HCT116 (cell line): Measurements from ENCODE around the gene DMXL2.

Experiments used
- ELF1 ChIP-seq: IDR thresholded peaks from 2 replicates; pipeline ENCODE4 v1.6.1; 2012; ENCODE audit warnings: low read depth, borderline replicate concordance
- EZH2 ChIP-seq: fragments of 200-600 bp; sonication (generic); IDR thresholded peaks from 2 replicates; pipeline ENCODE4 v1.6.1; 2017; ENCODE audit warnings: antibody characterized with exemption, mixed run types
- POLR2A ChIP-seq: IDR thresholded peaks from 2 replicates; pipeline ENCODE4 v1.7.0; 2011; ENCODE audit warnings: borderline replicate concordance; ENCODE audit not compliant: insufficient read depth, insufficient read length; ENCODE audit errors: extremely low read depth
- POLR2AphosphoS5 ChIP-seq: IDR thresholded peaks from 2 replicates; pipeline ENCODE4 v1.6.1; 2011; ENCODE audit warnings: mild to moderate bottlenecking, low read depth, low read length, moderate library complexity
- SP1 ChIP-seq: IDR thresholded peaks from 2 replicates; pipeline ENCODE4 v1.6.1; 2012; ENCODE audit warnings: low read depth
- TCF7L2 ChIP-seq: IDR thresholded peaks from 2 replicates; pipeline ENCODE4 v1.7.0; 2011; ENCODE audit warnings: borderline replicate concordance, inconsistent platforms; ENCODE audit not compliant: insufficient read depth, insufficient read length; ENCODE audit errors: extremely low read depth
- YY1 ChIP-seq: IDR thresholded peaks from 2 replicates; pipeline ENCODE4 v1.6.1; 2011; ENCODE audit warnings: low read length, low read depth, moderate library complexity, mild to moderate bottlenecking; ENCODE audit not compliant: insufficient replicate concordance; ENCODE audit errors: extremely low read depth
- ZFX ChIP-seq: fragments of 450-650 bp; IDR thresholded peaks from 2 replicates; pipeline ENCODE4 v1.6.1; 2017
- TF ChIP-seq, protein P1 (sequence below), 3 experiments: fragments of 200-600 bp in 1 of 3; sonication (generic) in 1 of 3; IDR thresholded peaks in 2 of 3; conservative IDR thresholded peaks in 1 of 3; 2 replicates each; pipeline ENCODE4 v1.5.1; 2012 to 2017; ENCODE audit warnings: low read depth in 2 of 3, low read length in 2 of 3, antibody characterized with exemption in 1 of 3, borderline replicate concordance in 1 of 3, control low read depth in 1 of 3, mild to moderate bottlenecking in 1 of 3, mixed read lengths in 1 of 3, mixed run types in 1 of 3, moderate library complexity in 1 of 3; ENCODE audit not compliant: insufficient read depth in 1 of 3
- TF ChIP-seq, protein P2 (sequence below): IDR thresholded peaks from 2 replicates; pipeline ENCODE4 v1.6.1; 2012; ENCODE audit warnings: low read depth

DNA sequence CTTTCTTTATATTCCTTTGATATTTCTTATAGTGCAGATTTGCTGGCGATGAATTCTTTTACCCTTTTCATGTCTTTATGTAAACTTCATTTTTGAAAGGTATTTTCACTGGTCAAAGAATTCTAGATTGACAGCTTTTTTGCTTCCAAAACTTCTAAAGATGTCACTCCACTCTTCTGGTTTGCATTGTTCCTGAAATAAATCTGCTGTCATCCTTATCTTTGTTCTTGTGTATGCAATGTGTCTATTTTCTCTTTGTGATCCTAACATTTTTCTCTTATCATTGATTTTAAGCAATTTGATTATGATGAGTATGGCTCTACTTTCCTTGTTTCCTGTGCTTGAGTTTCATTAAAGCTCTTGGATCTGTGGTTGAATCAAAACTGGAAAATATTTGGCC, 177.8 kb downstream of the DMXL2 start:
- TF ChIP-seq, protein P1, sequence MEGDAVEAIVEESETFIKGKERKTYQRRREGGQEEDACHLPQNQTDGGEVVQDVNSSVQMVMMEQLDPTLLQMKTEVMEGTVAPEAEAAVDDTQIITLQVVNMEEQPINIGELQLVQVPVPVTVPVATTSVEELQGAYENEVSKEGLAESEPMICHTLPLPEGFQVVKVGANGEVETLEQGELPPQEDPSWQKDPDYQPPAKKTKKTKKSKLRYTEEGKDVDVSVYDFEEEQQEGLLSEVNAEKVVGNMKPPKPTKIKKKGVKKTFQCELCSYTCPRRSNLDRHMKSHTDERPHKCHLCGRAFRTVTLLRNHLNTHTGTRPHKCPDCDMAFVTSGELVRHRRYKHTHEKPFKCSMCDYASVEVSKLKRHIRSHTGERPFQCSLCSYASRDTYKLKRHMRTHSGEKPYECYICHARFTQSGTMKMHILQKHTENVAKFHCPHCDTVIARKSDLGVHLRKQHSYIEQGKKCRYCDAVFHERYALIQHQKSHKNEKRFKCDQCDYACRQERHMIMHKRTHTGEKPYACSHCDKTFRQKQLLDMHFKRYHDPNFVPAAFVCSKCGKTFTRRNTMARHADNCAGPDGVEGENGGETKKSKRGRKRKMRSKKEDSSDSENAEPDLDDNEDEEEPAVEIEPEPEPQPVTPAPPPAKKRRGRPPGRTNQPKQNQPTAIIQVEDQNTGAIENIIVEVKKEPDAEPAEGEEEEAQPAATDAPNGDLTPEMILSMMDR (IDR thresholded peaks at IDR 0.05 in 2 of 3, conservative IDR thresholded peaks at IDR 0.05 in 1 of 3; ENCODE audit: borderline replicate concordance in 1 of 3, insufficient read depth in 1 of 3, low read depth in 2 of 3, low read length in 2 of 3): no peak
- no peak for TF ChIP-seq ELF1
- no peak for TF ChIP-seq SP1
- TF ChIP-seq, protein P2, sequence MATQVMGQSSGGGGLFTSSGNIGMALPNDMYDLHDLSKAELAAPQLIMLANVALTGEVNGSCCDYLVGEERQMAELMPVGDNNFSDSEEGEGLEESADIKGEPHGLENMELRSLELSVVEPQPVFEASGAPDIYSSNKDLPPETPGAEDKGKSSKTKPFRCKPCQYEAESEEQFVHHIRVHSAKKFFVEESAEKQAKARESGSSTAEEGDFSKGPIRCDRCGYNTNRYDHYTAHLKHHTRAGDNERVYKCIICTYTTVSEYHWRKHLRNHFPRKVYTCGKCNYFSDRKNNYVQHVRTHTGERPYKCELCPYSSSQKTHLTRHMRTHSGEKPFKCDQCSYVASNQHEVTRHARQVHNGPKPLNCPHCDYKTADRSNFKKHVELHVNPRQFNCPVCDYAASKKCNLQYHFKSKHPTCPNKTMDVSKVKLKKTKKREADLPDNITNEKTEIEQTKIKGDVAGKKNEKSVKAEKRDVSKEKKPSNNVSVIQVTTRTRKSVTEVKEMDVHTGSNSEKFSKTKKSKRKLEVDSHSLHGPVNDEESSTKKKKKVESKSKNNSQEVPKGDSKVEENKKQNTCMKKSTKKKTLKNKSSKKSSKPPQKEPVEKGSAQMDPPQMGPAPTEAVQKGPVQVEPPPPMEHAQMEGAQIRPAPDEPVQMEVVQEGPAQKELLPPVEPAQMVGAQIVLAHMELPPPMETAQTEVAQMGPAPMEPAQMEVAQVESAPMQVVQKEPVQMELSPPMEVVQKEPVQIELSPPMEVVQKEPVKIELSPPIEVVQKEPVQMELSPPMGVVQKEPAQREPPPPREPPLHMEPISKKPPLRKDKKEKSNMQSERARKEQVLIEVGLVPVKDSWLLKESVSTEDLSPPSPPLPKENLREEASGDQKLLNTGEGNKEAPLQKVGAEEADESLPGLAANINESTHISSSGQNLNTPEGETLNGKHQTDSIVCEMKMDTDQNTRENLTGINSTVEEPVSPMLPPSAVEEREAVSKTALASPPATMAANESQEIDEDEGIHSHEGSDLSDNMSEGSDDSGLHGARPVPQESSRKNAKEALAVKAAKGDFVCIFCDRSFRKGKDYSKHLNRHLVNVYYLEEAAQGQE: no peak
- TF ChIP-seq POLR2AphosphoS5: no peak
- no peak for TF ChIP-seq ZFX
- TF ChIP-seq TCF7L2: no peak
- TF ChIP-seq EZH2: no peak
- no peak for TF ChIP-seq YY1
- no peak for TF ChIP-seq POLR2A
